Measurements from ENCODE around the gene ECM2.

ECM2 gene

DNA sequence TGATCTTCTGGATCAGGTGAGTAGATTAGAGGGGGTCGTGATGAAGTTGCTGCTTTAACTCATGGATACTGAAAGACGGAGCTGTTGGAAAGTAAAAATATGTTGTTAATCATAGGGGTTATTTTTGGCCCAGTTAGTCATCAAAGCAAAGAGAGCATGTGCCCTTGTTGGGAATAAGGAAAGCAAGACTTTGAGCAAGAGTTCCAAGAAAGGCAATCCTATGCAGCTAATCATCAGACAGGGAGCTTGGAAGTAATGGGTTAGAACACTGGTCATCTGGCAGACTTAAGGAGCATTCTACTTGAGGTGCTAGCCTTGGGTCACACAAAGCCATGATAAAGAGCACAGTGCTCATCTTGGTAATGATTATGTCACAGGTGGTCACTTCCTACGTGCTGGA, 71.8 kb downstream of the ECM2 start:
- DNase-seq (ENCODE audit: low read depth): no peak

DNA sequence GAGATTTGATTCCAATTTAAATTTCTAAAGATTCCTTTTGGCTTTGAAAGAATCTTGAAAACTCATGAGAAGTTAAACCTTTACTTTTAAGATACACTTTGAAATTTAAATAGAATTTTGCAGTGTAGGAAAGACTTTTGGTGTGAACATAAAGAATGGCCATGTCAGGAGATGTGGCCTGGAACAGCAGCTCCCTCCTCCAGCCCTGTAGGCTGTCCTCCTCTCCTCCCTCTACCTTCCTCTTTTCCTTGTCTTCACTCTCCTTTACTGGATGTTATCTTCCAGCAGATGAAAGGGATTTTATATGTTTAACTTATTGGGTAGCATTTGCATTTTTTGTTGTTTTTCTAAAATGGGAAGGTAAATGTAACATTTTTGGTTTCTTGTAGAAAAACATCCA, 72.4 kb downstream of the ECM2 start:
- DNase-seq (ENCODE audit: low read depth): no peak

DNA sequence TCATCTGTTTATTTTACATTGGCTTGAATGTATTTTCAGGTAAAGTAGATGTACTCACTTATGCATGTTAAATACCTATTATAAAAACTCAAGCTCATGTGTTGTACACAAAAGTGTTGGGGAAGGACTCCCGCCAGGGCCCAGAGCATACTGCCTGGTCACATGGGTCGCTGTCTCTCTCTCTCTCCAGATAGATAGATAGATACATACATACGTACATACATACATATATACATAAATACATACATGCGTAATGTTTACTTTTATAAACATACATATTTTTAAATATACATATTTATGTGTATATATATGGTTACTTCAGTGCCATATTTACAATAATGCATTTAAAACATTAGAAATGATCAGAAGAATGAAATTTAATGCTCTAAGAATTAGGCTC, 78.2 kb downstream of the ECM2 start:
- DNase-seq (ENCODE audit: low read depth): no peak

DNA sequence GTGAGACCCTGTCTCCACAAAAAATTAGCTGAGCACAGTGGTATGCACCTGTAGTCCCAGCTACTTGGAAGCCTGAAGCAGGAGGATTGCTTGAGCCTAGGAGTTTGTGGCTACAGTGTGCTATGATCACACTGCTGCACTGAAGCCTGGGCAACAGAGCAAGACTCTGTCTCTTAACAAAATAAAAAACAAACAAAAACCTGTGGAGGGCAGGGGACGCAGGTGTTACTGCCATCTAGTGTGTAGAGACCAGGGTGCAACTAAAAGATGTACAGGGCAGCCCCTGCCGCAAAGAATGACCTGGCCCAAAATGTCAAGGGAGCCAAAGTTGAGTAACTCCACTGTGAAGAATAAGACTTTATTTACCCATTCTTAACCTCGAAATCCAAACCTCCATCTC, 80.6 kb downstream of the ECM2 start:
- no peak for DNase-seq (ENCODE audit: low read depth)

DNA sequence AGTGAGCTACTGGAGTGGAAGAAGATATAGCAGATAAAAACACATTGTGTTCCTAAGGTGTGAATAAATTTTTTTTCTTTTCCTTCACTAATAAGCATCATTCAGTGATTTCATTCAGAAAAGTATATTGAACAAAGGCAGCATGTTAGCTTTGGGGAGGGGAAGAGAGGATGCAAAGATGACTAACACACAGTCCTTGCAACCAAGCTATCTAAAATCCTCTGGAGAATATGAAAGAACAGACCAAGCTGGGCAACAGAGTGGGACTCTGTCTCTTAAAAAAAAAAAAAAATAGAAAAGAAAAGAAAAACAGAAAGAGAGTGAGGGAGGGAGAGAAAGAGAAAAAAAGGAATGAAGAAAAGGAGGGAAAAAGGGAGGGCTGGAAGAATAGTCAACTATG, 89.3 kb downstream of the ECM2 start:
- no peak for DNase-seq (ENCODE audit: low read depth)

All from T-helper 22 cell (primary cell).